HEK293 (cell line): ENCODE data around the gene ACKR3.

ENCODE experiments used
- CTCF ChIA-PET: fragments of 350-600 bp; formaldehyde crosslinking; extraction: SDS; loops from one replicate; lab custom pipeline; 2021; ENCODE audit warnings: antibody characterized with exemption; lab: Yijun Ruan, JAX
- POLR2A ChIA-PET: fragments of 300-600 bp; formaldehyde crosslinking; extraction: SDS; loops from one replicate; lab custom pipeline; 2020; ENCODE audit warnings: antibody characterized with exemption, inconsistent platforms; lab: Yijun Ruan, JAX
- H3K27ac ChIP-seq: fragments of 200-500 bp; sonication (Bioruptor generic); 2 replicates; pipeline ENCODE4 v1.5.1; 2014; ENCODE audit warnings: low read depth, low read length, control low read depth, inconsistent platforms; ENCODE audit errors: extremely low read depth
- H3K36me3 ChIP-seq, 2 experiments: fragments of 200-500 bp in 1 of 2; sonication (Bioruptor generic) in 1 of 2; 1 replicate in 1 of 2; 2 replicates in 1 of 2; pipeline ENCODE4 v1.5.1; 2014 to 2017; ENCODE audit warnings: inconsistent platforms in 2 of 2, low read length in 2 of 2; ENCODE audit not compliant: control insufficient read depth in 2 of 2, insufficient read depth in 1 of 2
- H3K4me1 ChIP-seq: fragments of 200-500 bp; sonication (Bioruptor generic); 2 replicates; pipeline ENCODE4 v1.5.1; 2014; ENCODE audit warnings: mild to moderate bottlenecking, low read length, inconsistent platforms; ENCODE audit not compliant: control insufficient read depth, insufficient read depth
- H3K4me3 ChIP-seq: 2 replicates; pipeline ENCODE4 v1.5.1; 2011; ENCODE audit warnings: low read depth, mild to moderate bottlenecking, control low read depth, low read length, moderate library complexity
- H3K9me3 ChIP-seq: fragments of 200-500 bp; sonication (Bioruptor generic); 2 replicates; pipeline ENCODE4 v1.5.1; 2014; ENCODE audit warnings: low read depth, low read length, inconsistent platforms; ENCODE audit not compliant: control insufficient read depth, insufficient read depth
- EGR2 ChIP-seq: fragments of 450-650 bp; formaldehyde crosslinking; IDR thresholded peaks from 2 replicates; pipeline ENCODE4 v1.5.1; 2016; ENCODE audit warnings: low read depth, missing biosample characterization, missing genetic modification characterization
- MYNN ChIP-seq: fragments of 450-650 bp; formaldehyde crosslinking; IDR thresholded peaks from 2 replicates; pipeline ENCODE4 v1.5.1; 2016; ENCODE audit warnings: missing biosample characterization, missing genetic modification characterization, borderline replicate concordance
- SCRT2 ChIP-seq: fragments of 450-650 bp; formaldehyde crosslinking; IDR thresholded peaks from 2 replicates; pipeline ENCODE4 v1.5.1; 2016; ENCODE audit warnings: missing biosample characterization, missing genetic modification characterization
- TRIM28 ChIP-seq: IDR thresholded peaks from 2 replicates; pipeline ENCODE4 v1.6.1; 2011; ENCODE audit warnings: low read length, control low read depth, borderline replicate concordance
- ZIC2 ChIP-seq: fragments of 450-650 bp; formaldehyde crosslinking; IDR thresholded peaks from 2 replicates; pipeline ENCODE4 v1.5.1; 2016; ENCODE audit warnings: missing biosample characterization, missing genetic modification characterization
- ZNF114 ChIP-seq: fragments of 450-650 bp; formaldehyde crosslinking; IDR thresholded peaks from 2 replicates; pipeline ENCODE4 v1.5.0; 2017; ENCODE audit warnings: missing biosample characterization, missing genetic modification characterization
- ZNF311 ChIP-seq: fragments of 450-650 bp; formaldehyde crosslinking; IDR thresholded peaks from 2 replicates; pipeline ENCODE4 v1.5.1; 2017; ENCODE audit warnings: missing biosample characterization, missing genetic modification characterization, borderline replicate concordance
- ZNF404 ChIP-seq: fragments of 450-650 bp; formaldehyde crosslinking; IDR thresholded peaks from 2 replicates; pipeline ENCODE4 v1.5.1; 2017; ENCODE audit warnings: missing biosample characterization, missing genetic modification characterization
- ZNF629 ChIP-seq: fragments of 450-650 bp; formaldehyde crosslinking; IDR thresholded peaks from 2 replicates; pipeline ENCODE4 v1.5.1; 2017; ENCODE audit warnings: missing biosample characterization, missing genetic modification characterization
- ZNF654 ChIP-seq: fragments of 450-650 bp; formaldehyde crosslinking; IDR thresholded peaks from 2 replicates; pipeline ENCODE4 v1.5.1; 2016; ENCODE audit warnings: low read depth, missing biosample characterization, missing genetic modification characterization
- ZNF791 ChIP-seq: fragments of 450-650 bp; formaldehyde crosslinking; IDR thresholded peaks from 2 replicates; pipeline ENCODE4 v1.5.1; 2016; ENCODE audit warnings: missing biosample characterization, missing genetic modification characterization
- TF ChIP-seq, protein P1 (sequence below): fragments of 450-650 bp; formaldehyde crosslinking; IDR thresholded peaks from 2 replicates; pipeline ENCODE4 v1.5.1; 2016; ENCODE audit warnings: missing biosample characterization, missing genetic modification characterization, borderline replicate concordance
- TF ChIP-seq, protein P2 (sequence below): fragments of 450-650 bp; formaldehyde crosslinking; IDR thresholded peaks from 2 replicates; pipeline ENCODE4 v1.5.1; 2017; ENCODE audit warnings: missing biosample characterization, mild to moderate bottlenecking, missing genetic modification characterization, moderate library complexity
- TF ChIP-seq, protein P3 (sequence below): fragments of 450-650 bp; IDR thresholded peaks from 2 replicates; pipeline ENCODE4 v1.5.1; 2018; ENCODE audit warnings: missing biosample characterization, mild to moderate bottlenecking, missing genetic modification characterization
- TF ChIP-seq, protein P4 (sequence below): fragments of 450-650 bp; IDR thresholded peaks from 2 replicates; pipeline ENCODE4 v1.5.1; 2018; ENCODE audit warnings: missing biosample characterization, missing genetic modification characterization
- TF ChIP-seq, protein P5 (sequence below): fragments of 450-650 bp; formaldehyde crosslinking; IDR thresholded peaks from 2 replicates; pipeline ENCODE4 v1.5.1; 2016; ENCODE audit warnings: missing biosample characterization, missing genetic modification characterization
- TF ChIP-seq, protein P6 (sequence below): fragments of 450-650 bp; formaldehyde crosslinking; IDR thresholded peaks from 2 replicates; pipeline ENCODE4 v1.5.1; 2017; ENCODE audit warnings: missing biosample characterization, missing genetic modification characterization
- TF ChIP-seq, protein P7 (sequence below): fragments of 450-650 bp; formaldehyde crosslinking; conservative IDR thresholded peaks from 2 replicates; pipeline ENCODE4 v1.5.1; 2016; ENCODE audit warnings: low read depth, missing biosample characterization, missing genetic modification characterization

The ACKR3 gene

DNA sequence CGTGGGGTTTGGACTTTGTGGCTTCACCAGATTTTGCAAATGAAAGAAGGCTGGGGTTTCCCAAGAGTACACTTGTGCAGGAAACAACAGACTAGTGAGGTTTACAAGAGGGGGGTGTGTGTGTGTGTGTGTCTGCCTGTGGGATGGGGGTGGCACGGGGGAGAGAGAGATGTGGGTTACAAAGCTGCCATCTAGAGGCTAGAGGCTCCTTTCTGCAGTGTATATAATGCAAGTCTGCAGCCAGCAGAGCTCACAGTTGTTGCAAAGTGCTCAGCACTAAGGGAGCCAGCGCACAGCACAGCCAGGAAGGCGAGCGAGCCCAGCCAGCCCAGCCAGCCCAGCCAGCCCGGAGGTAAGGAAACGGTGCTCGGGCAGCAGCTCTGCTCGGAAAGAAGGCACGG is at the start of gene ACKR3:
Gene ACKR3, plus strand, starts transcription at position 253 of the 401 bp plus-strand sequence. CDS start 10,641 bp downstream, outside the sequence.
- Histone ChIP-seq H3K27ac (no peak within 1 kb of the TSS), H3K4me1 (no peaks in the 10 kb centered on the region), H3K9me3 (no peaks in the 10 kb centered on the region), H3K4me3 (no peak within 1 kb of the TSS), H3K36me3 (no peaks in the 10 kb centered on the region)
- TF ChIP-seq ZNF114 (tag by site-specific recombination) (no peak), EGR2 (tag by site-specific recombination) (peak; percentile 30; the same call in 1 of the 2 replicates), ZIC2 (tag by site-specific recombination) (0 out of 2 replicates have a peak, but pooled peaks have one; percentile 7), SCRT2 (tag by site-specific recombination) (no peak), ZNF311 (no peak), ZNF654 (tag by site-specific recombination) (peak; percentile 53), ZNF404 (tag by site-specific recombination) (no peak), TRIM28 (peak; percentile 51), ZNF629 (no peak), ZNF791 (no peak), MYNN (tag by site-specific recombination) (no peak)
- TF ChIP-seq, protein P1, sequence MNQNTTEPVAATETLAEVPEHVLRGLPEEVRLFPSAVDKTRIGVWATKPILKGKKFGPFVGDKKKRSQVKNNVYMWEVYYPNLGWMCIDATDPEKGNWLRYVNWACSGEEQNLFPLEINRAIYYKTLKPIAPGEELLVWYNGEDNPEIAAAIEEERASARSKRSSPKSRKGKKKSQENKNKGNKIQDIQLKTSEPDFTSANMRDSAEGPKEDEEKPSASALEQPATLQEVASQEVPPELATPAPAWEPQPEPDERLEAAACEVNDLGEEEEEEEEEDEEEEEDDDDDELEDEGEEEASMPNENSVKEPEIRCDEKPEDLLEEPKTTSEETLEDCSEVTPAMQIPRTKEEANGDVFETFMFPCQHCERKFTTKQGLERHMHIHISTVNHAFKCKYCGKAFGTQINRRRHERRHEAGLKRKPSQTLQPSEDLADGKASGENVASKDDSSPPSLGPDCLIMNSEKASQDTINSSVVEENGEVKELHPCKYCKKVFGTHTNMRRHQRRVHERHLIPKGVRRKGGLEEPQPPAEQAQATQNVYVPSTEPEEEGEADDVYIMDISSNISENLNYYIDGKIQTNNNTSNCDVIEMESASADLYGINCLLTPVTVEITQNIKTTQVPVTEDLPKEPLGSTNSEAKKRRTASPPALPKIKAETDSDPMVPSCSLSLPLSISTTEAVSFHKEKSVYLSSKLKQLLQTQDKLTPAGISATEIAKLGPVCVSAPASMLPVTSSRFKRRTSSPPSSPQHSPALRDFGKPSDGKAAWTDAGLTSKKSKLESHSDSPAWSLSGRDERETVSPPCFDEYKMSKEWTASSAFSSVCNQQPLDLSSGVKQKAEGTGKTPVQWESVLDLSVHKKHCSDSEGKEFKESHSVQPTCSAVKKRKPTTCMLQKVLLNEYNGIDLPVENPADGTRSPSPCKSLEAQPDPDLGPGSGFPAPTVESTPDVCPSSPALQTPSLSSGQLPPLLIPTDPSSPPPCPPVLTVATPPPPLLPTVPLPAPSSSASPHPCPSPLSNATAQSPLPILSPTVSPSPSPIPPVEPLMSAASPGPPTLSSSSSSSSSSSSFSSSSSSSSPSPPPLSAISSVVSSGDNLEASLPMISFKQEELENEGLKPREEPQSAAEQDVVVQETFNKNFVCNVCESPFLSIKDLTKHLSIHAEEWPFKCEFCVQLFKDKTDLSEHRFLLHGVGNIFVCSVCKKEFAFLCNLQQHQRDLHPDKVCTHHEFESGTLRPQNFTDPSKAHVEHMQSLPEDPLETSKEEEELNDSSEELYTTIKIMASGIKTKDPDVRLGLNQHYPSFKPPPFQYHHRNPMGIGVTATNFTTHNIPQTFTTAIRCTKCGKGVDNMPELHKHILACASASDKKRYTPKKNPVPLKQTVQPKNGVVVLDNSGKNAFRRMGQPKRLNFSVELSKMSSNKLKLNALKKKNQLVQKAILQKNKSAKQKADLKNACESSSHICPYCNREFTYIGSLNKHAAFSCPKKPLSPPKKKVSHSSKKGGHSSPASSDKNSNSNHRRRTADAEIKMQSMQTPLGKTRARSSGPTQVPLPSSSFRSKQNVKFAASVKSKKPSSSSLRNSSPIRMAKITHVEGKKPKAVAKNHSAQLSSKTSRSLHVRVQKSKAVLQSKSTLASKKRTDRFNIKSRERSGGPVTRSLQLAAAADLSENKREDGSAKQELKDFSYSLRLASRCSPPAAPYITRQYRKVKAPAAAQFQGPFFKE (tag by site-specific recombination) = no peak
- TF ChIP-seq, protein P2, sequence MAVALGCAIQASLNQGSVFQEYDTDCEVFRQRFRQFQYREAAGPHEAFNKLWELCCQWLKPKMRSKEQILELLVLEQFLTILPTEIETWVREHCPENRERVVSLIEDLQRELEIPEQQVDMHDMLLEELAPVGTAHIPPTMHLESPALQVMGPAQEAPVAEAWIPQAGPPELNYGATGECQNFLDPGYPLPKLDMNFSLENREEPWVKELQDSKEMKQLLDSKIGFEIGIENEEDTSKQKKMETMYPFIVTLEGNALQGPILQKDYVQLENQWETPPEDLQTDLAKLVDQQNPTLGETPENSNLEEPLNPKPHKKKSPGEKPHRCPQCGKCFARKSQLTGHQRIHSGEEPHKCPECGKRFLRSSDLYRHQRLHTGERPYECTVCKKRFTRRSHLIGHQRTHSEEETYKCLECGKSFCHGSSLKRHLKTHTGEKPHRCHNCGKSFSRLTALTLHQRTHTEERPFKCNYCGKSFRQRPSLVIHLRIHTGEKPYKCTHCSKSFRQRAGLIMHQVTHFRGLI (tag by site-specific recombination) = peak; percentile 92
- TF ChIP-seq, protein P3, sequence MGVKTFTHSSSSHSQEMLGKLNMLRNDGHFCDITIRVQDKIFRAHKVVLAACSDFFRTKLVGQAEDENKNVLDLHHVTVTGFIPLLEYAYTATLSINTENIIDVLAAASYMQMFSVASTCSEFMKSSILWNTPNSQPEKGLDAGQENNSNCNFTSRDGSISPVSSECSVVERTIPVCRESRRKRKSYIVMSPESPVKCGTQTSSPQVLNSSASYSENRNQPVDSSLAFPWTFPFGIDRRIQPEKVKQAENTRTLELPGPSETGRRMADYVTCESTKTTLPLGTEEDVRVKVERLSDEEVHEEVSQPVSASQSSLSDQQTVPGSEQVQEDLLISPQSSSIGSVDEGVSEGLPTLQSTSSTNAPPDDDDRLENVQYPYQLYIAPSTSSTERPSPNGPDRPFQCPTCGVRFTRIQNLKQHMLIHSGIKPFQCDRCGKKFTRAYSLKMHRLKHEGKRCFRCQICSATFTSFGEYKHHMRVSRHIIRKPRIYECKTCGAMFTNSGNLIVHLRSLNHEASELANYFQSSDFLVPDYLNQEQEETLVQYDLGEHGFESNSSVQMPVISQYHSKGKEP (tag by site-specific recombination) = peak; percentile 50; the same call in 1 of the 2 replicates
- TF ChIP-seq, protein P4, sequence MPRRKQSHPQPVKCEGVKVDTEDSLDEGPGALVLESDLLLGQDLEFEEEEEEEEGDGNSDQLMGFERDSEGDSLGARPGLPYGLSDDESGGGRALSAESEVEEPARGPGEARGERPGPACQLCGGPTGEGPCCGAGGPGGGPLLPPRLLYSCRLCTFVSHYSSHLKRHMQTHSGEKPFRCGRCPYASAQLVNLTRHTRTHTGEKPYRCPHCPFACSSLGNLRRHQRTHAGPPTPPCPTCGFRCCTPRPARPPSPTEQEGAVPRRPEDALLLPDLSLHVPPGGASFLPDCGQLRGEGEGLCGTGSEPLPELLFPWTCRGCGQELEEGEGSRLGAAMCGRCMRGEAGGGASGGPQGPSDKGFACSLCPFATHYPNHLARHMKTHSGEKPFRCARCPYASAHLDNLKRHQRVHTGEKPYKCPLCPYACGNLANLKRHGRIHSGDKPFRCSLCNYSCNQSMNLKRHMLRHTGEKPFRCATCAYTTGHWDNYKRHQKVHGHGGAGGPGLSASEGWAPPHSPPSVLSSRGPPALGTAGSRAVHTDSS = no peak
- TF ChIP-seq, protein P5, sequence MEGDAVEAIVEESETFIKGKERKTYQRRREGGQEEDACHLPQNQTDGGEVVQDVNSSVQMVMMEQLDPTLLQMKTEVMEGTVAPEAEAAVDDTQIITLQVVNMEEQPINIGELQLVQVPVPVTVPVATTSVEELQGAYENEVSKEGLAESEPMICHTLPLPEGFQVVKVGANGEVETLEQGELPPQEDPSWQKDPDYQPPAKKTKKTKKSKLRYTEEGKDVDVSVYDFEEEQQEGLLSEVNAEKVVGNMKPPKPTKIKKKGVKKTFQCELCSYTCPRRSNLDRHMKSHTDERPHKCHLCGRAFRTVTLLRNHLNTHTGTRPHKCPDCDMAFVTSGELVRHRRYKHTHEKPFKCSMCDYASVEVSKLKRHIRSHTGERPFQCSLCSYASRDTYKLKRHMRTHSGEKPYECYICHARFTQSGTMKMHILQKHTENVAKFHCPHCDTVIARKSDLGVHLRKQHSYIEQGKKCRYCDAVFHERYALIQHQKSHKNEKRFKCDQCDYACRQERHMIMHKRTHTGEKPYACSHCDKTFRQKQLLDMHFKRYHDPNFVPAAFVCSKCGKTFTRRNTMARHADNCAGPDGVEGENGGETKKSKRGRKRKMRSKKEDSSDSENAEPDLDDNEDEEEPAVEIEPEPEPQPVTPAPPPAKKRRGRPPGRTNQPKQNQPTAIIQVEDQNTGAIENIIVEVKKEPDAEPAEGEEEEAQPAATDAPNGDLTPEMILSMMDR (tag by site-specific recombination) = peak; percentile 91
- TF ChIP-seq, protein P6, sequence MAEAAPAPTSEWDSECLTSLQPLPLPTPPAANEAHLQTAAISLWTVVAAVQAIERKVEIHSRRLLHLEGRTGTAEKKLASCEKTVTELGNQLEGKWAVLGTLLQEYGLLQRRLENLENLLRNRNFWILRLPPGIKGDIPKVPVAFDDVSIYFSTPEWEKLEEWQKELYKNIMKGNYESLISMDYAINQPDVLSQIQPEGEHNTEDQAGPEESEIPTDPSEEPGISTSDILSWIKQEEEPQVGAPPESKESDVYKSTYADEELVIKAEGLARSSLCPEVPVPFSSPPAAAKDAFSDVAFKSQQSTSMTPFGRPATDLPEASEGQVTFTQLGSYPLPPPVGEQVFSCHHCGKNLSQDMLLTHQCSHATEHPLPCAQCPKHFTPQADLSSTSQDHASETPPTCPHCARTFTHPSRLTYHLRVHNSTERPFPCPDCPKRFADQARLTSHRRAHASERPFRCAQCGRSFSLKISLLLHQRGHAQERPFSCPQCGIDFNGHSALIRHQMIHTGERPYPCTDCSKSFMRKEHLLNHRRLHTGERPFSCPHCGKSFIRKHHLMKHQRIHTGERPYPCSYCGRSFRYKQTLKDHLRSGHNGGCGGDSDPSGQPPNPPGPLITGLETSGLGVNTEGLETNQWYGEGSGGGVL (tag by site-specific recombination) = peak; percentile 78
- TF ChIP-seq, protein P7, sequence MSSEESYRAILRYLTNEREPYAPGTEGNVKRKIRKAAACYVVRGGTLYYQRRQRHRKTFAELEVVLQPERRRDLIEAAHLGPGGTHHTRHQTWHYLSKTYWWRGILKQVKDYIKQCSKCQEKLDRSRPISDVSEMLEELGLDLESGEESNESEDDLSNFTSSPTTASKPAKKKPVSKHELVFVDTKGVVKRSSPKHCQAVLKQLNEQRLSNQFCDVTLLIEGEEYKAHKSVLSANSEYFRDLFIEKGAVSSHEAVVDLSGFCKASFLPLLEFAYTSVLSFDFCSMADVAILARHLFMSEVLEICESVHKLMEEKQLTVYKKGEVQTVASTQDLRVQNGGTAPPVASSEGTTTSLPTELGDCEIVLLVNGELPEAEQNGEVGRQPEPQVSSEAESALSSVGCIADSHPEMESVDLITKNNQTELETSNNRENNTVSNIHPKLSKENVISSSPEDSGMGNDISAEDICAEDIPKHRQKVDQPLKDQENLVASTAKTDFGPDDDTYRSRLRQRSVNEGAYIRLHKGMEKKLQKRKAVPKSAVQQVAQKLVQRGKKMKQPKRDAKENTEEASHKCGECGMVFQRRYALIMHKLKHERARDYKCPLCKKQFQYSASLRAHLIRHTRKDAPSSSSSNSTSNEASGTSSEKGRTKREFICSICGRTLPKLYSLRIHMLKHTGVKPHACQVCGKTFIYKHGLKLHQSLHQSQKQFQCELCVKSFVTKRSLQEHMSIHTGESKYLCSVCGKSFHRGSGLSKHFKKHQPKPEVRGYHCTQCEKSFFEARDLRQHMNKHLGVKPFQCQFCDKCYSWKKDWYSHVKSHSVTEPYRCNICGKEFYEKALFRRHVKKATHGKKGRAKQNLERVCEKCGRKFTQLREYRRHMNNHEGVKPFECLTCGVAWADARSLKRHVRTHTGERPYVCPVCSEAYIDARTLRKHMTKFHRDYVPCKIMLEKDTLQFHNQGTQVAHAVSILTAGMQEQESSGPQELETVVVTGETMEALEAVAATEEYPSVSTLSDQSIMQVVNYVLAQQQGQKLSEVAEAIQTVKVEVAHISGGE = no peak
- ChIA-PET POLR2A (interaction anchor here (0.5 to 0.7 kb wide), 2 partner anchors 201 to 219 kb away, joined by 3 read pairs; no protein-coding TSS in a partner anchor), CTCF (interaction anchor here (0.6 to 2.9 kb wide), 8 partner anchors 40 to 947 kb away, joined by 3 to 24 read pairs (median 4); no protein-coding TSS in a partner anchor)
